SK-N-SH treated with all-trans-retinoic acid at 6 μM for 48 hours (cell line): ENCODE results near the gene FASTKD3.

ENCODE experiments used
- BACH2 ChIP-seq: fragments of 250-450 bp; sonication (Bioruptor Pico); IDR thresholded peaks from 2 replicates; pipeline ENCODE4 v1.9.0; 2021; ENCODE audit warnings: mild to moderate bottlenecking, borderline replicate concordance
- CSDC2 ChIP-seq: fragments of 250-450 bp; sonication (Bioruptor Pico); IDR thresholded peaks from 2 replicates; pipeline ENCODE4 v1.5.0; 2020; ENCODE audit warnings: mild to moderate bottlenecking, moderate library complexity
- ISL1 ChIP-seq: fragments of 250-450 bp; sonication (Bioruptor Pico); IDR thresholded peaks from 2 replicates; pipeline ENCODE4 v2.1.2; 2022; ENCODE audit warnings: mild to moderate bottlenecking, moderate library complexity
- RARB ChIP-seq: fragments of 250-450 bp; sonication (Bioruptor Pico); IDR thresholded peaks from 2 replicates; pipeline ENCODE4 v1.8.0; 2021; ENCODE audit warnings: mild to moderate bottlenecking, moderate library complexity
- TOX ChIP-seq: fragments of 250-450 bp; sonication (Bioruptor Pico); IDR thresholded peaks from 2 replicates; pipeline ENCODE4 v1.8.0; 2021; ENCODE audit warnings: mild to moderate bottlenecking, moderate library complexity, borderline replicate concordance
- ZFP3 ChIP-seq: fragments of 250-450 bp; sonication (Bioruptor Pico); IDR thresholded peaks from 2 replicates; pipeline ENCODE4 v1.5.0; 2020; ENCODE audit warnings: mild to moderate bottlenecking, moderate library complexity
- ZFP30 ChIP-seq: fragments of 450-650 bp; formaldehyde crosslinking; IDR thresholded peaks from 2 replicates; pipeline ENCODE4 v1.5.0; 2022; ENCODE audit warnings: mild to moderate bottlenecking, moderate library complexity
- ZNF565 ChIP-seq: fragments of 450-650 bp; formaldehyde crosslinking; conservative IDR thresholded peaks from 2 replicates; pipeline ENCODE4 v1.5.0; 2020; ENCODE audit warnings: low read depth, mild to moderate bottlenecking, moderate library complexity
- ZNF70 ChIP-seq: fragments of 450-650 bp; formaldehyde crosslinking; IDR thresholded peaks from 2 replicates; pipeline ENCODE4 v1.5.0; 2020; ENCODE audit warnings: mild to moderate bottlenecking, moderate library complexity
- TF ChIP-seq, protein P1 (sequence below): fragments of 250-450 bp; sonication (Bioruptor Pico); IDR thresholded peaks from 2 replicates; pipeline ENCODE4 v1.8.0; 2020; ENCODE audit warnings: mild to moderate bottlenecking, moderate library complexity, borderline replicate concordance
- TF ChIP-seq, protein P2 (sequence below): fragments of 250-450 bp; sonication (Bioruptor Pico); IDR thresholded peaks from 2 replicates; pipeline ENCODE4 v1.5.1; 2020; ENCODE audit warnings: low read depth, mild to moderate bottlenecking, moderate library complexity

DNA sequence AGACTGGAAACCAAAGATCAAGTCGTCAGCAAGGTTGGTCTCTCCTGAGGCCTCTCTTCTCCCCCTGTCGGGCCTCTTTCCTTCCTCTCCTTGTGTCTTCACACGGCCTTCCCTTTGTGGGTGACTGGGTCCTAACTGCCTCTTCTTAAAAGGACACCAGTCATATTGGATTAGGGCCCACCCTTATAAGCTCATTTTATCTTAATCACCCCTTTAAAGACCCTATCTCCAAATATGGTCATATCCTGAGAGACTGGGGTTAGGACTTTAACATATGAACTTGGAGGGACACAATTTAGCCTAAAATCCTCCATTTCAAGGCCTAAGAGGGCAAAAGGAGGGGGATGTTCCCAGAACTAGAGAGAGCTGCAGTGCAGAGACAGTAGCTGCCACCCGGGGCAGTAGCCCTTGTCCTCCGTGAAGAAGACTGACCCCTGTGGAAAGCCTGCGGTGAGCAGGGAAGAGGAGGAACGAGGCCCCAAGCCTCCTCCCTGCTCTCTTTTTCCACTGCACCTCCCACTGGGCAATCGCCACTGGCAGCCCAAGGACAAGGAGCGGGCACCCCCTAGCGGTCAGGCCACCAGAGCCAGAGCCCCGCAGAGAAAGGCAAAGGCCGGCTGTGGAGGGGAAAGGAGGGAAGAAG is 52.8 kb downstream of the FASTKD3 start:
- TF ChIP-seq, protein P1, sequence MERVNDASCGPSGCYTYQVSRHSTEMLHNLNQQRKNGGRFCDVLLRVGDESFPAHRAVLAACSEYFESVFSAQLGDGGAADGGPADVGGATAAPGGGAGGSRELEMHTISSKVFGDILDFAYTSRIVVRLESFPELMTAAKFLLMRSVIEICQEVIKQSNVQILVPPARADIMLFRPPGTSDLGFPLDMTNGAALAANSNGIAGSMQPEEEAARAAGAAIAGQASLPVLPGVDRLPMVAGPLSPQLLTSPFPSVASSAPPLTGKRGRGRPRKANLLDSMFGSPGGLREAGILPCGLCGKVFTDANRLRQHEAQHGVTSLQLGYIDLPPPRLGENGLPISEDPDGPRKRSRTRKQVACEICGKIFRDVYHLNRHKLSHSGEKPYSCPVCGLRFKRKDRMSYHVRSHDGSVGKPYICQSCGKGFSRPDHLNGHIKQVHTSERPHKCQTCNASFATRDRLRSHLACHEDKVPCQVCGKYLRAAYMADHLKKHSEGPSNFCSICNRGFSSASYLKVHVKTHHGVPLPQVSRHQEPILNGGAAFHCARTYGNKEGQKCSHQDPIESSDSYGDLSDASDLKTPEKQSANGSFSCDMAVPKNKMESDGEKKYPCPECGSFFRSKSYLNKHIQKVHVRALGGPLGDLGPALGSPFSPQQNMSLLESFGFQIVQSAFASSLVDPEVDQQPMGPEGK (CRISPR knock-in tag), result no peak
- TF ChIP-seq ZFP3 (CRISPR knock-in tag) (no peak), ISL1 (CRISPR knock-in tag) (no peak), ZFP30 (CRISPR knock-in tag) (no peak), BACH2 (CRISPR knock-in tag) (no peak), ZNF70 (no peak), CSDC2 (CRISPR knock-in tag) (no peak), RARB (CRISPR knock-in tag) (no peak), ZNF565 (no peak), TOX (CRISPR knock-in tag) (no peak)
- TF ChIP-seq, protein P2, sequence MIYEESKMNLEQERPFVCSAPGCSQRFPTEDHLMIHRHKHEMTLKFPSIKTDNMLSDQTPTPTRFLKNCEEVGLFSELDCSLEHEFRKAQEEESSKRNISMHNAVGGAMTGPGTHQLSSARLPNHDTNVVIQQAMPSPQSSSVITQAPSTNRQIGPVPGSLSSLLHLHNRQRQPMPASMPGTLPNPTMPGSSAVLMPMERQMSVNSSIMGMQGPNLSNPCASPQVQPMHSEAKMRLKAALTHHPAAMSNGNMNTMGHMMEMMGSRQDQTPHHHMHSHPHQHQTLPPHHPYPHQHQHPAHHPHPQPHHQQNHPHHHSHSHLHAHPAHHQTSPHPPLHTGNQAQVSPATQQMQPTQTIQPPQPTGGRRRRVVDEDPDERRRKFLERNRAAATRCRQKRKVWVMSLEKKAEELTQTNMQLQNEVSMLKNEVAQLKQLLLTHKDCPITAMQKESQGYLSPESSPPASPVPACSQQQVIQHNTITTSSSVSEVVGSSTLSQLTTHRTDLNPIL (CRISPR knock-in tag), result no peak
